Mucosa of rectum (tissue), 2 donors: ENCODE measurements around the gene PKLR.
A peak's percentile ranks its signal among the peaks of the same experiment; 100 is the strongest.
"Not testable (repeated sequence)": the region's sequence is repeated elsewhere in the genome, so short reads cannot be mapped to it uniquely, and the experiment has no call there.

Source experiments
- H3K27ac ChIP-seq, 2 donors: one replicate each; pipeline ENCODE4 v1.7.0; 2013; ENCODE audit warnings: inconsistent platforms in 2 of 2, low read depth in 2 of 2, low read length in 2 of 2
- H3K27me3 ChIP-seq, 2 donors: one replicate each; pipeline ENCODE4 v1.7.0; 2013; ENCODE audit warnings: low read length in 2 of 2; ENCODE audit not compliant: control insufficient read depth in 2 of 2, insufficient read depth in 2 of 2
- H3K36me3 ChIP-seq, 2 donors: one replicate each; pipeline ENCODE4 v1.7.0; 2013; ENCODE audit warnings: low read length in 2 of 2; ENCODE audit not compliant: control insufficient read depth in 2 of 2, insufficient read depth in 2 of 2
- H3K4me1 ChIP-seq, 2 donors: one replicate each; pipeline ENCODE4 v1.7.0; 2013; ENCODE audit warnings: low read length in 2 of 2, mild to moderate bottlenecking in 1 of 2; ENCODE audit not compliant: control insufficient read depth in 2 of 2, insufficient read depth in 2 of 2
- H3K4me3 ChIP-seq, 2 donors: one replicate each; pipeline ENCODE4 v1.7.0; 2013; ENCODE audit warnings: low read length in 2 of 2
- H3K9ac ChIP-seq, 2 donors: one replicate each; pipeline ENCODE4 v1.7.0; 2013; ENCODE audit warnings: low read length in 2 of 2, low read depth in 1 of 2, mild to moderate bottlenecking in 1 of 2
- H3K9me3 ChIP-seq, 2 donors: one replicate each; pipeline ENCODE4 v1.7.0; 2013; ENCODE audit warnings: low read length in 2 of 2; ENCODE audit not compliant: control insufficient read depth in 2 of 2
- donor health status: healthy.
- donor health status: Normal muscosa, but diverticular disease.

The PKLR gene

GRCh38 chr1:155301342-155301841 is at the start of gene PKLR:
PKLR (minus strand) TSS chr1:155301438; CDS start chr1:155301395, 43 bp downstream.
- Histone ChIP-seq H3K27me3 (peaks cover 0 to 2% of the 10 kb centered on the region in 2 donors), H3K9me3 (no peaks in the 10 kb centered on the region), H3K36me3 (no peaks in the 10 kb centered on the region), H3K9ac (no peak within 1 kb of the TSS), H3K4me1 (peaks cover 9 to 16% of the 10 kb centered on the region in 2 donors), H3K27ac (peak within 1 kb of the TSS in 1 of 2 donors; percentile 16), H3K4me3 (no peak within 1 kb of the TSS)

- Histone ChIP-seq H3K27me3 (no peaks in the 10 kb centered on the region), H3K36me3 (peaks cover 69 to 75% of the 10 kb centered on the region in 2 donors), H3K9ac (no peak overlapping the region), H3K4me3 (no peak overlapping the region), H3K27ac (no peak overlapping the region), H3K9me3 (no peaks in the 10 kb centered on the region), H3K4me1 (no peaks in the 10 kb centered on the region)
Observed at GRCh38 chr1:155342842-155343241, 41.6 kb upstream of the PKLR start.

GRCh38 chr1:155339515-155340097 is 38.4 kb upstream of the PKLR start:
- Histone ChIP-seq H3K27me3 (no peaks in the 10 kb centered on the region), H3K27ac (no peak overlapping the region), H3K9ac (no peak overlapping the region), H3K9me3 (no peaks in the 10 kb centered on the region), H3K4me3 (no peak overlapping the region), H3K36me3 (peaks cover 61 to 78% of the 10 kb centered on the region in 2 donors), H3K4me1 (no peaks in the 10 kb centered on the region)

- Histone ChIP-seq H3K4me3 (no peak overlapping the region), H3K27me3 (no peaks in the 10 kb centered on the region), H3K27ac (no peak overlapping the region), H3K4me1 (no peaks in the 10 kb centered on the region), H3K9me3 (no peaks in the 10 kb centered on the region), H3K36me3 (peaks cover 49 to 65% of the 10 kb centered on the region in 2 donors), H3K9ac (no peak overlapping the region)
Observed at GRCh38 chr1:155334962-155335361, 33.7 kb upstream of the PKLR start.

- H3K36me3 ChIP-seq = peaks cover 33 to 48% of the 10 kb centered on the region in 2 donors
- H3K27ac ChIP-seq = no peak overlapping the region
- no peak overlapping the region for H3K9ac ChIP-seq
- no peaks in the 10 kb centered on the region for H3K27me3 ChIP-seq
- H3K4me3 ChIP-seq = no peak overlapping the region
- peaks cover 11 to 12% of the 10 kb centered on the region in 2 donors for H3K4me1 ChIP-seq
- H3K9me3 ChIP-seq = no peaks in the 10 kb centered on the region
Observed at GRCh38 chr1:155329980-155330598, 28.9 kb upstream of the PKLR start.

GRCh38 chr1:155328856-155329255 is 27.6 kb upstream of the PKLR start:
- not testable (repeated sequence) for H3K9me3 ChIP-seq, H3K9ac ChIP-seq, H3K4me3 ChIP-seq, H3K27me3 ChIP-seq, H3K27ac ChIP-seq
- peaks cover 33 to 41% of the 10 kb centered on the region in 2 donors for H3K36me3 ChIP-seq
- peaks cover 11 to 12% of the 10 kb centered on the region in 2 donors for H3K4me1 ChIP-seq

- Histone ChIP-seq H3K27ac (no peak overlapping the region), H3K9ac (no peak overlapping the region), H3K27me3 (no peaks in the 10 kb centered on the region), H3K36me3 (peaks cover 30 to 35% of the 10 kb centered on the region in 2 donors), H3K9me3 (no peaks in the 10 kb centered on the region), H3K4me3 (no peak overlapping the region), H3K4me1 (peaks cover 11 to 12% of the 10 kb centered on the region in 2 donors)
Observed at GRCh38 chr1:155327981-155328380, 26.7 kb upstream of the PKLR start.

GRCh38 chr1:155326631-155327037 is 25.4 kb upstream of the PKLR start:
- Histone ChIP-seq H3K27ac (no peak overlapping the region), H3K36me3 (peaks cover 30 to 35% of the 10 kb centered on the region in 2 donors), H3K9me3 (no peaks in the 10 kb centered on the region), H3K4me3 (no peak overlapping the region), H3K27me3 (no peaks in the 10 kb centered on the region), H3K4me1 (peaks cover 21 to 22% of the 10 kb centered on the region in 2 donors), H3K9ac (no peak overlapping the region)

GRCh38 chr1:155326020-155326526 is 24.8 kb upstream of the PKLR start:
- Histone ChIP-seq H3K9ac (peak overlapping the region in 1 of 2 donors; percentile 14), H3K27me3 (no peaks in the 10 kb centered on the region), H3K4me1 (peaks cover 27 to 28% of the 10 kb centered on the region in 2 donors), H3K36me3 (peaks cover 26 to 34% of the 10 kb centered on the region in 2 donors), H3K27ac (no peak overlapping the region), H3K4me3 (peak overlapping the region in 1 of 2 donors; percentile 93), H3K9me3 (no peaks in the 10 kb centered on the region)

GRCh38 chr1:155325603-155325893 is 24.3 kb upstream of the PKLR start:
- Histone ChIP-seq H3K36me3 (peaks cover 21 to 29% of the 10 kb centered on the region in 2 donors), H3K27me3 (no peaks in the 10 kb centered on the region), H3K9ac (peak overlapping the region; percentile 54 to 95), H3K4me1 (peaks cover 30 to 32% of the 10 kb centered on the region in 2 donors), H3K9me3 (no peaks in the 10 kb centered on the region), H3K4me3 (peak overlapping the region; percentile 91 to 93), H3K27ac (peak overlapping the region; percentile 99 to 100)
